ENCODE data around the gene COL6A3. TPM values are rescaled to one million over a fixed set of nuclear protein-coding genes. Genes with fewer than 3 reads are reported as not detected.

Gene COL6A3
- total and polyA plus RNA-seq, 2 donors (not counting 1 experiment from before 2014, with no cell fraction given), result 316 to 1,525 TPM

- no peak for TF ChIP-seq CTCF (conservative IDR thresholded peaks at IDR 0.05 in 1 of 2, IDR thresholded peaks at IDR 0.05 in 1 of 2; ENCODE audit: low read depth in 1 of 2, low read length in 2 of 2)
- TF ChIP-seq EZH2 (IDR thresholded peaks at IDR 0.05; ENCODE audit: low read length, missing control alignments), result no peak
- Histone ChIP-seq H3K9ac (ENCODE audit: insufficient read depth, low read length) (no peak overlapping the region), H3K27me3 (ENCODE audit: control insufficient read depth, insufficient read depth, low read length) (no peaks in the 10 kb centered on the region), H3K4me2 (ENCODE audit: extremely low read depth, insufficient read depth, low read length) (peak overlapping the region; percentile 48), H3K36me3 (ENCODE audit: control insufficient read depth, insufficient read depth, low read length) (peaks cover 5% of the 10 kb centered on the region), H2AFZ (ENCODE audit: low read length) (no peak overlapping the region), H4K20me1 (ENCODE audit: control insufficient read depth, extremely low read depth, insufficient read depth, low read length) (peaks cover 1% of the 10 kb centered on the region), H3K4me3 (replicated peaks in 1 of 4; ENCODE audit: control extremely low read depth in 1 of 4, insufficient read depth in 1 of 4, low read depth in 3 of 4, low read length in 4 of 4) (peak overlapping the region in 1 of 4 experiments; percentile 88), H3K9me3 (ENCODE audit: control insufficient read depth, insufficient read depth, low read depth, low read length) (no peaks in the 10 kb centered on the region), H3K79me2 (ENCODE audit: control insufficient read depth, insufficient read depth, low read length) (peaks cover 100% of the 10 kb centered on the region), H3K27ac (ENCODE audit: insufficient read depth, low read length) (peak overlapping the region; percentile 58), H3K4me1 (ENCODE audit: control insufficient read depth, extremely low read depth, insufficient read depth, low read length) (peaks cover 35% of the 10 kb centered on the region)
- no peak for DNase-seq (ENCODE audit: low read depth in 2 of 2)
Measured at GRCh38 chr2:237405605-237406004, 8.4 kb downstream of the COL6A3 start.

GRCh38 chr2:237405006-237405559 is 8.9 kb downstream of the COL6A3 start:
- DNase-seq (ENCODE audit: low read depth in 2 of 2), result peak in 1 of 2 donors; percentile 36
- H3K4me3 ChIP-seq (replicated peaks in 1 of 4; ENCODE audit: control extremely low read depth in 1 of 4, insufficient read depth in 1 of 4, low read depth in 3 of 4, low read length in 4 of 4), result peak overlapping the region in 1 of 4 experiments; percentile 88
- peak overlapping the region; percentile 48 for H3K4me2 ChIP-seq (ENCODE audit: extremely low read depth, insufficient read depth, low read length)
- H3K27me3 ChIP-seq (ENCODE audit: control insufficient read depth, insufficient read depth, low read length), result no peaks in the 10 kb centered on the region
- TF ChIP-seq EZH2 (IDR thresholded peaks at IDR 0.05; ENCODE audit: low read length, missing control alignments), result no peak
- TF ChIP-seq CTCF (conservative IDR thresholded peaks at IDR 0.05 in 1 of 2, IDR thresholded peaks at IDR 0.05 in 1 of 2; ENCODE audit: low read depth in 1 of 2, low read length in 2 of 2), result peak in 1 of 2 donors; percentile 5
- H3K36me3 ChIP-seq (ENCODE audit: control insufficient read depth, insufficient read depth, low read length), result peaks cover 5% of the 10 kb centered on the region
- peaks cover 38% of the 10 kb centered on the region for H3K4me1 ChIP-seq (ENCODE audit: control insufficient read depth, extremely low read depth, insufficient read depth, low read length)
- no peak overlapping the region for H3K9ac ChIP-seq (ENCODE audit: insufficient read depth, low read length)
- no peaks in the 10 kb centered on the region for H3K9me3 ChIP-seq (ENCODE audit: control insufficient read depth, insufficient read depth, low read depth, low read length)
- H2AFZ ChIP-seq (ENCODE audit: low read length), result no peak overlapping the region
- peaks cover 1% of the 10 kb centered on the region for H4K20me1 ChIP-seq (ENCODE audit: control insufficient read depth, extremely low read depth, insufficient read depth, low read length)
- peaks cover 100% of the 10 kb centered on the region for H3K79me2 ChIP-seq (ENCODE audit: control insufficient read depth, insufficient read depth, low read length)
- peak overlapping the region; percentile 58 for H3K27ac ChIP-seq (ENCODE audit: insufficient read depth, low read length)

- peaks cover 5% of the 10 kb centered on the region for H3K36me3 ChIP-seq (ENCODE audit: control insufficient read depth, insufficient read depth, low read length)
- no peak overlapping the region for H2AFZ ChIP-seq (ENCODE audit: low read length)
- H3K4me1 ChIP-seq (ENCODE audit: control insufficient read depth, extremely low read depth, insufficient read depth, low read length), result peaks cover 38% of the 10 kb centered on the region
- DNase-seq (ENCODE audit: low read depth in 2 of 2), result no peak
- TF ChIP-seq EZH2 (IDR thresholded peaks at IDR 0.05; ENCODE audit: low read length, missing control alignments) (no peak), CTCF (conservative IDR thresholded peaks at IDR 0.05 in 1 of 2, IDR thresholded peaks at IDR 0.05 in 1 of 2; ENCODE audit: low read depth in 1 of 2, low read length in 2 of 2) (no peak)
- H3K27ac ChIP-seq (ENCODE audit: insufficient read depth, low read length), result no peak overlapping the region
- peaks cover 100% of the 10 kb centered on the region for H3K79me2 ChIP-seq (ENCODE audit: control insufficient read depth, insufficient read depth, low read length)
- H3K9me3 ChIP-seq (ENCODE audit: control insufficient read depth, insufficient read depth, low read depth, low read length), result no peaks in the 10 kb centered on the region
- no peak overlapping the region for H3K9ac ChIP-seq (ENCODE audit: insufficient read depth, low read length)
- H3K4me2 ChIP-seq (ENCODE audit: extremely low read depth, insufficient read depth, low read length), result no peak overlapping the region
- no peaks in the 10 kb centered on the region for H3K27me3 ChIP-seq (ENCODE audit: control insufficient read depth, insufficient read depth, low read length)
- peaks cover 1% of the 10 kb centered on the region for H4K20me1 ChIP-seq (ENCODE audit: control insufficient read depth, extremely low read depth, insufficient read depth, low read length)
- peak overlapping the region in 1 of 4 experiments; percentile 0 for H3K4me3 ChIP-seq (replicated peaks in 1 of 4; ENCODE audit: control extremely low read depth in 1 of 4, insufficient read depth in 1 of 4, low read depth in 3 of 4, low read length in 4 of 4)
Measured at GRCh38 chr2:237404413-237404812, 9.6 kb downstream of the COL6A3 start.
